Cerebellar nuclear complex (tissue), 1 donor: ENCODE results near the gene C19orf25.
"Not testable (repeated sequence)": the region's sequence is repeated elsewhere in the genome, so short reads cannot be mapped to it uniquely, and the experiment has no call there.

ENCODE experiments used
- DNase-seq, 2 experiments: peaks; one replicate each; lab custom pipeline; 2025; lab: John Stamatoyannopoulos, UW

The C19orf25 gene

GRCh38 chr19:1512671-1513498, 33.9 kb upstream of the C19orf25 start, which contains the start of gene ADAMTSL5:
TSS of gene ADAMTSL5 (minus strand) at chr19:1513019. CDS start at chr19:1510943, 2,076 bp downstream.
- no peak for DNase-seq

GRCh38 chr19:1511318-1512317, 32.6 kb upstream of the C19orf25 start:
- DNase-seq, result no peak

- no peak for DNase-seq
Measured at GRCh38 chr19:1510807-1511206, 31.8 kb upstream of the C19orf25 start.

- no peak for DNase-seq
Measured at GRCh38 chr19:1510442-1510806, 31.4 kb upstream of the C19orf25 start.

GRCh38 chr19:1509602-1510441, 30.8 kb upstream of the C19orf25 start:
- no peak for DNase-seq

- DNase-seq, result no peak
Measured at GRCh38 chr19:1508507-1508856, 29.5 kb upstream of the C19orf25 start.

- peak; percentile 17 to 77 for DNase-seq
Measured at GRCh38 chr19:1507763-1508506, 28.9 kb upstream of the C19orf25 start.

- no peak for DNase-seq
Measured at GRCh38 chr19:1507192-1507660, 28.2 kb upstream of the C19orf25 start.

- no peak for DNase-seq
Measured at GRCh38 chr19:1505991-1506881, 27.2 kb upstream of the C19orf25 start.

- no peak for DNase-seq
Measured at GRCh38 chr19:1505012-1505411, 26.0 kb upstream of the C19orf25 start.

- no peak for DNase-seq
Measured at GRCh38 chr19:1503925-1504773, 25.1 kb upstream of the C19orf25 start.

- DNase-seq, result no peak
Measured at GRCh38 chr19:1503089-1503924, 24.3 kb upstream of the C19orf25 start.

- no peak for DNase-seq
Measured at GRCh38 chr19:1502433-1503088, 23.5 kb upstream of the C19orf25 start.

- no peak for DNase-seq
Measured at GRCh38 chr19:1501200-1501595, 22.2 kb upstream of the C19orf25 start.

GRCh38 chr19:1499231-1499630, 20.2 kb upstream of the C19orf25 start:
- DNase-seq, result not testable (repeated sequence)

- no peak for DNase-seq
Measured at GRCh38 chr19:1497578-1498235, 18.7 kb upstream of the C19orf25 start.
